CD4-positive, alpha-beta T cell treated with Interferon alpha-2 for 1 hour (primary cell): ENCODE data around the gene KRT71.
"Not testable (repeated sequence)": the region's sequence is repeated elsewhere in the genome, so short reads cannot be mapped to it uniquely, and the experiment has no call there.

Experiments used
- DNase-seq, 2 donors: peaks; one replicate each; pipeline ENCODE4 v3.0.0-alpha.2; 2020 to 2022

Gene KRT71

GRCh38 chr12:52552681-52553195, at the start of gene KRT71:
Gene KRT71, minus strand, starts transcription at chr12:52553145. Its CDS starts 68 bp downstream, at chr12:52553077.
- DNase-seq = no peak

DNA sequence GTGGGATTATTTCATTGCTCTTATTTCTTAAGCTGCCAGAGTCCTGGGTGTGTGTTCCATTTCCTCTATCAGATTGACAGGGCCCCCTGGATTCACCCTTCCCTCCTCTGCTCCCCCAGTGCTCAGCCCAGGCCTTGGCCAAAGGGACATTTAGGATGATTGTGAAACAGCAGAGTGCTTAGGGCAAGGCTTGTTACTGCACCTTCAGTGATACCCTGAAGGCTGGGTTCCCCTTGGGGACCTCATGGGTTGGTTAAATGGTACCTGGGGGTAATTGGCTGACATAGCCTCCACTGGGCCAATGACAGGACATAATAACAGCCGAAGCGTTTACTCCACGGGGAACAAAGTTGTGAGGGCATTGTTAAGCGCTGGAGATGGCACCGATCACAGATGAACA, 49.6 kb upstream of the KRT71 start:
- no peak for DNase-seq

GRCh38 chr12:52601671-52602070, 48.7 kb upstream of the KRT71 start:
- DNase-seq = no peak

DNA sequence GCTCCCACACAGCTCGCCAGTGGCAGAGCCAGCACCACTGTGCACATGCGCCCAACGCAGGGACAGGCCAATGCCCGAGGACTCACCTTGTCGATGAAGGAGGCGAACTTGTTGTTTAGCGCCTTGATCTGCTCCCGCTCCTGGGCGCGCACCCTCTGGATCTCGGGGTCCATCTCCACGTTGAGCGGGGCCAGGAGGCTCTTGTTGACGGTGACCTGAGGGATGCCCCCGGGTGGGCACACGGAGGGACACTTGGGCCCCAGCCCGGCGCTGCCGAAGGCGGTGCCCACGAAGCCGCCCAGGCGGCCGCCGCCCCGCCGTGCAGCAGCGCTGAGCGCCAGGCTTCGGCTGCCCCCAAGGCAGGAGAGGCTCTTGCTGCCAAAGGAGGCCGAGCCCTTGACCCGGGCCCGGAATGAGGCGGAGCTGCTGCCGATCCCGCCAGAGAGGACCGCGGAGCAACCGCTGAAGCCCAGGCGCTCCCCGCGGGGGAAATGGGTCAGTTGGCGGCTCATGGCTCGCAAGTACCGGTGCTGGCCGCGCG, 48.1 kb upstream of the KRT71 start, which contains the start of gene KRT72:
KRT72 (minus strand) TSS at position 523 of the 541 bp plus-strand sequence; CDS start at position 512, 11 bp downstream.
- DNase-seq = no peak

DNA sequence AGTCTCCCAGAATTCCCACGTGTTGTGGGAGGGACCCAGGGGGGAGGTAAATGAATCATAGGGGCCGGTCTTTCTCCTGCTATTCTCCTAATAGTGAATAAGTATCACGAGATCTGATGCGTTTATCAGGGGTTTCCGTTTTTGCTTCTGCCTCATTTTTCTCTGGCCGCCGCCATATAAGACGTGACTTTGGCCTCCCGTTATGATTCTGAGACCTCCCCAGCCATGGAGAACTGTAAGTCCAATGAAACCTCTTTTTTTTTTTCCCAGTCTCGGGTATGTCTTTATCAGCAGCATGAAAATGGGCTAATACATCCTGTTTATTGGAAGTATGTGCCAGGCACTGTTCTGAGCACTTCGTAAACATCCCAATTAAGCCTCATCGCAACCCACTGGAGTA, 47.5 kb upstream of the KRT71 start:
- no peak for DNase-seq

DNA sequence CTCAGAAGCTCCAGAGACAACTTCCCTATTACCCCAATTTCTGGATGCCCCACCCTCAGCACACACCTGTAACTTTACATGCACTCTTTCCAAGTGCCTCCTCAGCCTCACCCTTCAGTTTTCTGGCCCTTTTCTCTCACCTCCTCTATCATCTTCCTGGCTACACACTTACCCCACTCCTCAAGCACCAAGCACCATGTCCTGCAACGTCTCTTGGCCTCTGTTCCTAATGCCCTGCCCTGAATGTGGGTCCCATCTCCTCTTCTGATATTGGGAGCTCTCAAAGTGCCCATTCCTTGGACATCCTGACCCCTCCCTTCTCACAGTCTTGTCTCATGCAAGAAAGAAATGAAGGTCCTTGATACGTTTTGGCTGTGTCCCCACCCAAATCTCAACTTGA, 47.1 kb upstream of the KRT71 start:
- DNase-seq = no peak

DNA sequence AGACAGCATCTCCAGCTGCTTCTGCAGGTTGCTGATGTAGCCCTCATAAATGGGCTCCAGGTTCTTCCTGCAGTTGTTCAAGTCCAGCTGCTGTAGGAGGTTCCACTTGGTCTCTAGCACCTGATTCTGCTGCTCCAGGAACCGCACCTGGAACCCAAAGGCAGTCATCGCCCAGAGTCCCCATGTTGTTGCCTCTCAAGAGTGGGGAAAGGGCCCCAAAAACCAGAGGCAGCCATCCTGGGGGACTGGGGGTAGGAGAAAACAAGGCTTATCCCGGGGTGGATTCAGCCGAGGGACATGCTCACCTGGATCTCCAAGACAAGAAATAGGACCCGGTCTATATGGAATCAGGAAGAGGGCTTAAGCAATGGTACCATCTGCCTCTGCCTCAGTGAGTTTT, 46.0 kb upstream of the KRT71 start:
- DNase-seq = no peak

DNA sequence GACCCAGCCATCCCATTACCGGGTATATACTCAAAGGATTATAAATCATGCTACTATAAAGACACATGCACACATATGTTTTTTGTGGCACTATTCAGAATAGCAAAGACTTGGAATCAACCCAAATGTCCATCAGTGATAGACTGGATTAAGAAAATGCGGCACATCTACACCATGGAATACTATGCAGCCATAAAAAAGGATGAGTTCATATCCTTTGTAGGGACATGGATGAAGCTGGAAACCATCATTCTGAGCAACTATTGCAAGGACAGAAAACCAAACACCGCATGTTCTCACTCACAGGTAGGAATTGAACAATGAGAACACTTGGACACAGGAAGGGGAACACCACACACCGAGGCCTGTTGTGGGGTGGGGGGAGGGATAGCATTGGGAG, 41.3 kb upstream of the KRT71 start:
- DNase-seq = not testable (repeated sequence)

- no peak for DNase-seq
Measured at GRCh38 chr12:52591521-52591920, 38.6 kb upstream of the KRT71 start.

DNA sequence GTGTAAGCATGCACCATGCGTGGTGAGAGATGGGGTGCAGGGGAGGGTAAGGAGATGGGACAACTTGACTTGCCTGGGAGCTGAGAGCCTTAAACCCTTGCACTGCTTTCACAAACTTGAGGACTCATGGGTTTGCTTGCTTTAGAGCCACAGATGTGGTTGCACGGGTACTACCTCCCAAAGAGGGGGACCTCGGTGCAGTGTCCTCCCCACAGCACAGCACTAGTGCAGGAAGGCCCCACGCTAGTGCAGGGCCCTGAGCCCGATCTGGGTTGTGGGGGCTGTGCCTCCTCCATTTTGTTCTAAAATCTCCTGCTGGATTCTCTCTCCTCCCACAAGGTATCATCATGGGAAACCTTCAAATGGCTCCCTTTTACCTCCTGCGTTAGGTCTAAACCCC, 37.1 kb upstream of the KRT71 start:
- no peak for DNase-seq

DNA sequence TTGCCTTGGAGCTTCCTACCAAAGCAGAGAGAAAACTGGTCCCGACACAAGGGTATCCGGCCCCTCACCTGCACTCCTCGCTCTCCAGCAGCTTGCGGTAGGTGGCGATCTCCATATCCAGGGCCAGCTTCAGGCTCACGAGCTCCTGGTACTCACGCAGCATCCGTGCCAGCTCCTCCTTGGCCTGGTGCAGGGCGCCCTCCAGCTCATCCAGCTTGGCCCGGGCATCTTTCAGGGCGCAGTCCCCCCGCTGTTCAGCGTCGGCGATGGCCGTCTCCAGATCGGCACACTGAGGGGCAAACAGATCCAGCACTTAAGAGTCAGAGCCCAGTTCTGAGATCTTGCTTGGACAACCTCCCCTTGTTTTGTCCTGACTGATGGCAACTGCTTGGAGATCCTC, 34.6 kb upstream of the KRT71 start:
- no peak for DNase-seq

GRCh38 chr12:52585946-52586345, 33.0 kb upstream of the KRT71 start:
- DNase-seq = peak; percentile 58 to 69

GRCh38 chr12:52585066-52585465, 32.1 kb upstream of the KRT71 start:
- DNase-seq = no peak

GRCh38 chr12:52584156-52584682, 31.3 kb upstream of the KRT71 start:
- no peak for DNase-seq

DNA sequence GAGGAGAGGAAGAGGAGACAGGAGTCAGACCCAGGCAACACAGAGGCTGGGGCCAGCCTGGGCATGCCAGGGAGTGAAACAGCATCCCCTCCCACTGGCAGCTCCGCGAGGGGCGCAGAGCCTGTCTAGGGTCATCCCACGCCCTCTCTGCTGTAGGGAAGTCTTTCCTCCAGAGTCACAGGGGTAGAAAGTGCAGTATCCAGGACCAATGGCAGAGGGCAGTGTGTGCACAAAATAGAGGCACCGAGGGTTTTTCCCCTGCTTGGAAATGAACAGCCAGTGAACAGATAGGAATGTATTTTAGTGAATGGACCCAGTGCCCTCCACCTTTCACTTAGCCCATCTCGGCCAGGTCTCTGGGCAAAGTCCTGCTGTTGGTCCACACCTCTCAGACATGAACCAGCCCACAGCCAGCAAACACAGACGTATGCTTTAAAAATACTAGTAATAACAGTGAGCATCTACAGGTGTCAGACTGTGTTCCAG, 30.1 kb upstream of the KRT71 start:
- DNase-seq = peak; percentile 55 to 70

DNA sequence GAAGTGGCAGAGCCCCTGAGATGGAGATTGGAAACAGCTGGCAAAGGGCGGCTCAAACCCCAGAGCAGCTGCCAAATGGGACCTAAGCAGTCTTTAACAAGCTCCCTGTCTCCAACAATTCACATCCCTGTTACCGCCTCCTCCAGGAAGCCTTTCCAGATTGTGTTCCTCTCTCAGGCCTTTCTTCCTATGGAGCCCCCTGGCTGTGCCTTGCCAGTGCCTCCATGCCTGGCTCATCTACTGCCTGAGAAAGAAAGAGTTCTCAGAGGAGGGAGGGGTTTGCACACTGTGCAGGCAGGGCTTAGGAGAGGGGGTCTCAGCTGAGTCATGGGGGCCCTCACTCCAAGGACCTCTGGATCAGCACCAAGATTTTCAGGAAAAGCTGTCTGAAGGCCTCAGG, 29.5 kb upstream of the KRT71 start:
- no peak for DNase-seq

DNA sequence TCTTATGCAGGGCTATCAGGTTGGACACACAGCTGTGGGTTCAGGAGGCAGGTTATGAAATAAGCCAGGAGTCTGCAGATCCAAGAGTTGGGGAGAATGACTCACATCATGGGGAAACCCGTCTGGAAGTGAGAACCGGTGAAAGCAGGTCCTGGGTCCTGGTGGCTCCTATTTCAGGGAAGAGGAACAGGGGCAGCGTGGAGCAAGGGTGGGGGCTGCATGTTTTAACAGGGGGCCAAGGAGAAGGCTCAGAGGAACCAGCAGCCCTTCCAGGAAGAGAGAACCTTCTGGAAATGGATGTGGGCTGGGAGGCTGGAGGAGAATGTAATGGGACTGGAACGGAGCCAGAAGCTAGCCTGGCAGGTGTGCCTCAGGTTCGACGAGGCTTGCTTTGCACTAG, 28.5 kb upstream of the KRT71 start:
- no peak for DNase-seq

- no peak for DNase-seq
Measured at GRCh38 chr12:52581066-52581465, 28.1 kb upstream of the KRT71 start.

GRCh38 chr12:52580496-52580895, 27.6 kb upstream of the KRT71 start:
- no peak for DNase-seq

DNA sequence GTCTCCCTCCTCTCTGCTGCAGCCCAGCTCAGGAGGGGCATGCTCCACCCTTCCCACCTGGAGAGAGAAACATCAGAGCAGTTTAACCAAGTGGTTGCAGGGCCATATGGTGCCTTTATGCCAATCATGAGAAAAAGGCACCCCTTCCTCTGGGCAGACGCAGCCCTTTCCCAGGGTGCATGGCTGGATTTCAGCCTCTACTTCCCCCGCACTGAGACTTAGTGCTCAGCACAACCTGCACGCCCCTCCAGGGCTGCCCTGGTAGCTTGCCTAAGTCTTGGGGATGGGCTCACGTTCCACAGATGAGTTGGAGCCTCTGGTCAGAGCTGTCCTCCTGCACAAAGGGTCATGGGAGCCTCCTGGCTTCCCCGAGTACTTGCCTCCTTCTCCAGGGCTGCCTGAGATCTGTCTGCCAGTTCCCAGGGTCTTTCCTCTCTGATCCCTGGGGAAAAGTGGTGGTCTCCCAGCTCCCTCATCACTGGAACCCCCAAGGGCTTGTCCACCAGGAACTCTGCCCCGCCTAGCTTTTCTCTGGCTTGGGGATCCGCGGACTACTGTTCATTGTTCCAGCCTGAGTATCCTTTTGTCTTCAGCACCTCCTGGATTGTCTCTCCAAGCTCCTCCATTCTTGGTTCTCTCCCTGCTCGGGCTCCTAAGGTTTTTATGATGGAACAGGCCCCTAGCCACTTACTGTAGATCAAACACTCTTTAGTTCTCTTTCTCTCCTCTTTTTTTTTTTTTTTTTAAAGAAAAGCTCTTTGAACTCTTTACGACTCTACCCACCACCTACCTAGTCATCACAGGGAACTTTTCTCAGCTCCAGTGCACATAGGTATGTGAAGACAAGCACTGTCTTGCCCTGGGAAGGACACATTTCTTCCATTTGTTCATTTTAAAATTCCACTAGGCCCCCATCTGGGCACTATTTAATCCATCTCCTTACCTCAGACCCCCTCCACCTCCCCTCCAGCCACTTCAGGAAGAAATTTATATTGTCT, 26.8 kb upstream of the KRT71 start:
- no peak for DNase-seq

GRCh38 chr12:52578469-52578868, 25.5 kb upstream of the KRT71 start:
- no peak for DNase-seq

DNA sequence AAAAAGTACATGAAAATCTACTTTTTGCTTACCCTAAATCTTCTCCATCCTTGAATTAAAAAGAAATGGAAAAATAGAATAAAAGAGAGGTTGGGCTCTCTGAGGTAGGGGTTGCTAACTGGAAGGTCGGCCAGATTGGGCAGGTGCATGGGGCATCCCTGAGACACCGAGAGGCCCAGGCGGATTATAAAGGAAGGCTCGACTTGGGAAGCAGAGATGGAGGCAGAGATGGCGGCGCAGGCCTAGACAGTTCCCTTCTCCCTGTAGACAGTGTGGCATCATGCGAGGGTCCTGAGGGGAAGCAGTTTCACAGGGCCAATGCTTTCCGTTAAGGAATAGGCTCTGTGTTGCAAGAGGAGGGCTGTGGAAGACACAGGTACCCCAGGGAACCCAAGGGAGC, 24.4 kb upstream of the KRT71 start:
- no peak for DNase-seq

GRCh38 chr12:52575948-52576347, 23.0 kb upstream of the KRT71 start:
- no peak for DNase-seq

DNA sequence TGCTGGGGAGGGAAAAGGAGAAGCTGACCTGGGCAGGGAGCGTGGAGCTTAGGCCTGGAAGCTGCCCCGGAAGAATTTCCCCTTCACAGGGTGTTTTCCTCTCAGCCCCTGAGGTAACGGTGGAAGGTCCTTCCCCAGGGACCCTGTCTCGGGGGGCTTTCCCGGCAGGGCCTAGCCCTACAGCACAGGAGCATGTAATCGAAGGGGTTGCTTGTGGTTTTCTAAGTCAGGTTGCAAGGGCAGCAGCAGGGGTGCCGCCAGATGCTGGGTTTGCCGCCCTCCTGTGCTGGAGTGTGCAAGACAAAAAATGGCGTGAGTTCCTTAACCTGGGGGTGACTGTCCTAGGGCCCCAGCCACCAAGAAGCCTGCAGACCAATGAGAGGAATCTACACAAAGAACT, 22.3 kb upstream of the KRT71 start:
- no peak for DNase-seq
